Measurements from ENCODE around the gene KMT2C. TPM values are rescaled to one million over a fixed set of nuclear protein-coding genes. Genes with fewer than 3 reads are reported as not detected.

KMT2C gene
- total and polyA plus RNA-seq, 10 of the 15 experiments (the other 5 are each of a cell fraction or from before 2014, with no cell fraction given): 3.3 to 45.2 (median 19.2) TPM

GRCh38 chr7:152436111-152436930, 518 bp upstream of the KMT2C start (continued):
- TF ChIP-seq DPF2 (IDR thresholded peaks at IDR 0.05): peak; percentile 58
- TF ChIP-seq YBX1 (IDR thresholded peaks at IDR 0.05): no peak
- TF ChIP-seq SIX5 (IDR thresholded peaks at IDR 0.05; ENCODE audit: low read depth, low read length, severe bottlenecking): no peak
- TF ChIP-seq HSF1 (IDR thresholded peaks at IDR 0.05; ENCODE audit: low read depth, low read length): no peak
- peak; percentile 78 for TF ChIP-seq IKZF1 (conservative IDR thresholded peaks at IDR 0.05)
- TF ChIP-seq CBFB (IDR thresholded peaks at IDR 0.05; ENCODE audit: low read depth): no peak
- peak; percentile 49 for TF ChIP-seq RELA (IDR thresholded peaks at IDR 0.05; ENCODE audit: borderline replicate concordance, partially characterized antibody)
- no peak for TF ChIP-seq NFXL1 (IDR thresholded peaks at IDR 0.05; ENCODE audit: borderline replicate concordance)
- 0 out of 4 replicates have a peak, but pooled peaks of 1 of the 2 experiments have one; percentile 40 for TF ChIP-seq SRF (IDR thresholded peaks at IDR 0.05; ENCODE audit: low read depth in 2 of 2, low read length in 2 of 2)
- TF ChIP-seq CUX1 (IDR thresholded peaks at IDR 0.05; ENCODE audit: insufficient replicate concordance, low read depth, low read length): no peak
- no peak for TF ChIP-seq MEF2B (IDR thresholded peaks at IDR 0.05; ENCODE audit: partially characterized antibody, poor library complexity, severe bottlenecking)
- 0 out of 2 replicates have a peak, but pooled peaks have one; percentile 44 for TF ChIP-seq ZNF592 (IDR thresholded peaks at IDR 0.05)
- no peak for TF ChIP-seq BCLAF1 (IDR thresholded peaks at IDR 0.05)
- peak; percentile 83 for TF ChIP-seq CREM (IDR thresholded peaks at IDR 0.05; ENCODE audit: low read depth)
- 0 out of 2 replicates have a peak, but pooled peaks have one; percentile 34 for TF ChIP-seq TCF3 (IDR thresholded peaks at IDR 0.05; ENCODE audit: borderline replicate concordance, insufficient read depth, low read depth, low read length)

Measured in GM12878 (cell line).